Mesenchymal stem cell (in vitro differentiated cells and primary cell): ENCODE results near the gene CAMTA1.

Experiments
- DNase-seq: peaks from one replicate; pipeline ENCODE4 v3.0.0-alpha.2; 2013
- H2AFZ ChIP-seq: one replicate; pipeline ENCODE4 v1.6.1; 2013; ENCODE audit warnings: low read depth, mild to moderate bottlenecking, control low read depth, inconsistent platforms, low read length, moderate library complexity
- H2AK5ac ChIP-seq: 2 replicates; pipeline ENCODE4 v1.6.1; 2013; ENCODE audit warnings: low read length, moderate library complexity, mild to moderate bottlenecking, inconsistent platforms; ENCODE audit not compliant: severe bottlenecking
- H2BK120ac ChIP-seq: one replicate; pipeline ENCODE4 v1.6.1; 2013; ENCODE audit warnings: low read depth, mild to moderate bottlenecking, inconsistent platforms, low read length, moderate library complexity
- H2BK12ac ChIP-seq, 2 experiments: one replicate each; pipeline ENCODE4 v1.6.1; 2013; ENCODE audit warnings: inconsistent platforms in 2 of 2, low read length in 2 of 2, mild to moderate bottlenecking in 2 of 2, moderate library complexity in 2 of 2, control low read depth in 1 of 2
- H2BK15ac ChIP-seq: one replicate; pipeline ENCODE4 v1.6.1; 2013; ENCODE audit warnings: mild to moderate bottlenecking, low read depth, inconsistent platforms; ENCODE audit not compliant: poor library complexity, severe bottlenecking
- H2BK5ac ChIP-seq: 2 replicates; pipeline ENCODE4 v1.6.1; 2013; ENCODE audit warnings: low read depth, mild to moderate bottlenecking, low read length, control low read depth, inconsistent platforms; ENCODE audit not compliant: poor library complexity, severe bottlenecking
- H3K14ac ChIP-seq, 2 experiments: one replicate each; pipeline ENCODE4 v1.6.1; 2013; ENCODE audit warnings: inconsistent platforms in 2 of 2, low read length in 2 of 2, control low read depth in 1 of 2, mild to moderate bottlenecking in 1 of 2, moderate library complexity in 1 of 2
- H3K18ac ChIP-seq, 2 experiments: one replicate each; pipeline ENCODE4 v1.6.1; 2013; ENCODE audit warnings: inconsistent platforms in 2 of 2, low read length in 2 of 2, control low read depth in 1 of 2, low read depth in 1 of 2, mild to moderate bottlenecking in 1 of 2
- H3K23ac ChIP-seq, 2 experiments: one replicate each; pipeline ENCODE4 v1.6.1; 2013; ENCODE audit warnings: inconsistent platforms in 2 of 2, low read length in 2 of 2, mild to moderate bottlenecking in 2 of 2, moderate library complexity in 2 of 2, control low read depth in 1 of 2
- H3K27ac ChIP-seq: 2 replicates; pipeline ENCODE4 v1.5.1; 2013; ENCODE audit warnings: mild to moderate bottlenecking, moderate library complexity, low read length, control low read depth, inconsistent platforms; ENCODE audit not compliant: poor library complexity, severe bottlenecking
- H3K27me3 ChIP-seq, 2 experiments: 2 replicates each; pipeline versions ENCODE4 v1.6.1 to v1.7.0; 2013; ENCODE audit warnings: low read length in 2 of 2, mild to moderate bottlenecking in 2 of 2, moderate library complexity in 2 of 2, control low read depth in 1 of 2, inconsistent platforms in 1 of 2; ENCODE audit not compliant: control insufficient read depth in 1 of 2, insufficient read depth in 1 of 2
- H3K36me3 ChIP-seq, 2 experiments: 2 replicates each; pipeline versions ENCODE4 v1.6.1 to v1.7.0; 2013; ENCODE audit warnings: low read length in 2 of 2, control low read depth in 1 of 2, inconsistent platforms in 1 of 2, low read depth in 1 of 2, mild to moderate bottlenecking in 1 of 2; ENCODE audit not compliant: insufficient read depth in 2 of 2, control insufficient read depth in 1 of 2
- H3K4ac ChIP-seq, 2 experiments: one replicate each; pipeline ENCODE4 v1.6.1; 2013; ENCODE audit warnings: inconsistent platforms in 2 of 2, low read length in 2 of 2, mild to moderate bottlenecking in 2 of 2, moderate library complexity in 2 of 2, control low read depth in 1 of 2, low read depth in 1 of 2
- H3K4me1 ChIP-seq: 2 replicates; pipeline ENCODE4 v1.6.1; 2013; ENCODE audit warnings: low read depth, low read length, control low read depth; ENCODE audit not compliant: control insufficient read depth, insufficient read depth
- H3K4me2 ChIP-seq: 2 replicates; pipeline ENCODE4 v1.6.1; 2013; ENCODE audit warnings: low read length, mild to moderate bottlenecking, inconsistent platforms; ENCODE audit not compliant: poor library complexity, severe bottlenecking
- H3K4me3 ChIP-seq, 2 experiments: 2 replicates each; pipeline versions ENCODE4 v1.5.1 to v1.7.0; 2013; ENCODE audit warnings: low read length in 2 of 2, mild to moderate bottlenecking in 2 of 2, control low read depth in 1 of 2, low read depth in 1 of 2; ENCODE audit not compliant: insufficient read depth in 1 of 2
- H3K79me1 ChIP-seq: replicated peaks from 2 replicates; pipeline ENCODE4 v1.6.1; 2013; ENCODE audit warnings: mild to moderate bottlenecking, control low read depth, low read length, inconsistent platforms; ENCODE audit not compliant: poor library complexity, severe bottlenecking
- H3K9ac ChIP-seq: 2 replicates; pipeline ENCODE4 v1.7.0; 2013; ENCODE audit warnings: mild to moderate bottlenecking, low read length, moderate library complexity
- H3K9me3 ChIP-seq: 2 replicates; pipeline ENCODE4 v1.7.0; 2013; ENCODE audit warnings: mild to moderate bottlenecking, low read length; ENCODE audit not compliant: control insufficient read depth
- H4K8ac ChIP-seq: one replicate; pipeline ENCODE4 v1.6.1; 2013; ENCODE audit warnings: inconsistent platforms, mild to moderate bottlenecking, low read length, moderate library complexity
- H4K91ac ChIP-seq: one replicate; pipeline ENCODE4 v1.6.1; 2013; ENCODE audit warnings: mild to moderate bottlenecking, low read length, inconsistent platforms
- WGBS: methylation state at CpG from one replicate; pipeline ENCODE4 v1.1.7; 2013; ENCODE audit warnings: mixed read lengths; 5-methylcytosine and 5-hydroxymethylcytosine counted together

The CAMTA1 gene

GRCh38 chr1:7119156-7119555 is 333.9 kb downstream of the CAMTA1 start:
- Histone ChIP-seq H2BK12ac (no peak overlapping the region), H4K8ac (no peak overlapping the region), H2BK15ac (no peak overlapping the region), H2BK5ac (no peak overlapping the region), H4K91ac (no peak overlapping the region), H3K27me3 (peaks cover 0 to 22% of the 10 kb centered on the region in 2 experiments), H3K14ac (no peak overlapping the region), H3K9ac (no peak overlapping the region), H3K4ac (no peak overlapping the region), H2AK5ac (no peak overlapping the region), H3K79me1 (no peaks in the 10 kb centered on the region), H3K18ac (no peak overlapping the region), H3K9me3 (no peaks in the 10 kb centered on the region), H3K27ac (no peak overlapping the region), H3K4me1 (peaks cover 3% of the 10 kb centered on the region), H3K4me2 (no peak overlapping the region), H3K4me3 (no peak overlapping the region), H3K23ac (no peak overlapping the region), H3K36me3 (no peaks in the 10 kb centered on the region), H2AFZ (no peak overlapping the region), H2BK120ac (no peak overlapping the region)
- 83% methylated on average over 7 of the region's 7 CpGs for WGBS
- no peak for DNase-seq

- Histone ChIP-seq H3K4me3 (no peak overlapping the region), H3K9me3 (peaks cover 4% of the 10 kb centered on the region), H2AFZ (no peak overlapping the region), H2BK120ac (no peak overlapping the region), H3K79me1 (no peaks in the 10 kb centered on the region), H3K36me3 (no peaks in the 10 kb centered on the region), H3K18ac (no peak overlapping the region), H4K8ac (no peak overlapping the region), H2BK5ac (no peak overlapping the region), H3K27me3 (peaks cover 0 to 37% of the 10 kb centered on the region in 2 experiments), H3K4ac (no peak overlapping the region), H2BK12ac (no peak overlapping the region), H3K4me2 (no peak overlapping the region), H4K91ac (no peak overlapping the region), H3K4me1 (peaks cover 3% of the 10 kb centered on the region), H3K14ac (no peak overlapping the region), H3K23ac (no peak overlapping the region), H2AK5ac (no peak overlapping the region), H3K27ac (no peak overlapping the region), H2BK15ac (no peak overlapping the region), H3K9ac (no peak overlapping the region)
- DNase-seq: no peak
- WGBS: 83% methylated on average over 6 of the region's 6 CpGs
Observed at GRCh38 chr1:7120863-7121621, 335.8 kb downstream of the CAMTA1 start.

- Histone ChIP-seq H3K79me1 (no peaks in the 10 kb centered on the region), H2AFZ (no peak overlapping the region), H3K27ac (no peak overlapping the region), H2BK5ac (no peak overlapping the region), H3K9ac (no peak overlapping the region), H3K4me2 (no peak overlapping the region), H3K4me3 (no peak overlapping the region), H2BK15ac (no peak overlapping the region), H2AK5ac (no peak overlapping the region), H3K4me1 (peaks cover 3% of the 10 kb centered on the region), H3K36me3 (no peaks in the 10 kb centered on the region), H3K23ac (no peak overlapping the region), H3K4ac (no peak overlapping the region), H3K18ac (no peak overlapping the region), H2BK12ac (no peak overlapping the region), H3K9me3 (peaks cover 4% of the 10 kb centered on the region), H4K91ac (no peak overlapping the region), H4K8ac (no peak overlapping the region), H2BK120ac (no peak overlapping the region), H3K27me3 (peaks cover 0 to 37% of the 10 kb centered on the region in 2 experiments), H3K14ac (no peak overlapping the region)
- no peak for DNase-seq
- 85% methylated on average over 6 of the region's 7 CpGs for WGBS
Observed at GRCh38 chr1:7121622-7121988, 336.4 kb downstream of the CAMTA1 start.

GRCh38 chr1:7127322-7128075 is 342.2 kb downstream of the CAMTA1 start:
- Histone ChIP-seq H2BK12ac (no peak overlapping the region), H3K36me3 (no peaks in the 10 kb centered on the region), H2BK5ac (no peak overlapping the region), H3K18ac (no peak overlapping the region), H3K79me1 (no peaks in the 10 kb centered on the region), H3K9me3 (peaks cover 4% of the 10 kb centered on the region), H3K27ac (no peak overlapping the region), H3K9ac (no peak overlapping the region), H4K8ac (no peak overlapping the region), H2AK5ac (no peak overlapping the region), H3K4ac (no peak overlapping the region), H3K4me3 (no peak overlapping the region), H2BK120ac (no peak overlapping the region), H3K23ac (no peak overlapping the region), H3K4me1 (no peaks in the 10 kb centered on the region), H3K27me3 (peaks cover 0 to 24% of the 10 kb centered on the region in 2 experiments), H2AFZ (no peak overlapping the region), H3K14ac (no peak overlapping the region), H2BK15ac (no peak overlapping the region), H3K4me2 (no peak overlapping the region), H4K91ac (no peak overlapping the region)
- DNase-seq: no peak
- 78% methylated on average over 9 of the region's 12 CpGs for WGBS
